H1 (cell line): ENCODE results near the gene PCYT1B. TPM values are rescaled to one million over a fixed set of nuclear protein-coding genes. Genes with fewer than 3 reads are reported as not detected.

Source experiments
- CTCF ChIA-PET: fragments of 300-600 bp; sonication (Branson Sonifier 250); formaldehyde crosslinking; loops from one replicate; lab custom pipeline; 2021; ENCODE audit not compliant: partially characterized antibody; lab: Charles Lee
- POLR2A ChIA-PET: fragments of 300-600 bp; sonication (Branson Sonifier 250); formaldehyde crosslinking; loops from one replicate; lab custom pipeline; 2021; ENCODE audit warnings: inconsistent platforms; ENCODE audit not compliant: partially characterized antibody; lab: Charles Lee
- DNase-seq, 2 experiments: peaks; one replicate each; pipeline versions ENCODE4 v3.0.0 to v3.0.0-alpha.2; 2010 to 2022; ENCODE audit warnings: low spot score in 2 of 2, low read depth in 1 of 2, mixed read lengths in 1 of 2
- FAIRE-seq: peaks from 2 replicates; lab custom pipeline; 2011; peaks lifted over from hg19 to GRCh38; lab: Jason Lieb, UNC
- H2AFZ ChIP-seq: 2 replicates; pipeline ENCODE4 v1.8.1; 2012; ENCODE audit warnings: low read length, inconsistent platforms
- H2AK5ac ChIP-seq: 2 replicates; pipeline ENCODE4 v1.6.1; 2013; ENCODE audit warnings: low read depth, low read length
- H2BK120ac ChIP-seq: replicated peaks from 2 replicates; pipeline ENCODE3; 2013; ENCODE audit warnings: low read depth, low read length, inconsistent platforms
- H2BK12ac ChIP-seq: 2 replicates; pipeline ENCODE4 v1.6.1; 2013; ENCODE audit warnings: low read depth, low read length
- H2BK15ac ChIP-seq: 2 replicates; pipeline ENCODE4 v1.6.1; 2013; ENCODE audit warnings: low read length
- H2BK20ac ChIP-seq: 2 replicates; pipeline ENCODE4 v1.6.1; 2013; ENCODE audit warnings: low read length
- H2BK5ac ChIP-seq: 2 replicates; pipeline ENCODE4 v1.6.1; 2013; ENCODE audit warnings: low read depth, low read length
- H3K14ac ChIP-seq: 2 replicates; pipeline ENCODE4 v1.6.1; 2013; ENCODE audit warnings: inconsistent platforms; ENCODE audit not compliant: insufficient read length
- H3K18ac ChIP-seq: 2 replicates; pipeline ENCODE4 v1.6.1; 2013; ENCODE audit warnings: low read length; ENCODE audit errors: extremely low read depth
- H3K23ac ChIP-seq: 2 replicates; pipeline ENCODE4 v1.6.1; 2013; ENCODE audit warnings: inconsistent platforms; ENCODE audit not compliant: insufficient read length
- H3K23me2 ChIP-seq: 2 replicates; pipeline ENCODE4 v1.6.1; 2013; ENCODE audit warnings: low read depth, low read length
- H3K27ac ChIP-seq: 2 replicates; pipeline ENCODE4 v1.6.1; 2011; ENCODE audit warnings: low read depth, low read length, inconsistent platforms
- H3K27me3 ChIP-seq, 4 experiments: replicated peaks in 1 of 4; 1 replicate in 1 of 4; 2 replicates in 3 of 4; pipeline versions ENCODE4 v1.6.1 to v1.8.1; 2011 to 2013; ENCODE audit warnings: low read length in 3 of 4, mild to moderate bottlenecking in 3 of 4, inconsistent platforms in 2 of 4, mixed read lengths in 2 of 4, moderate library complexity in 1 of 4; ENCODE audit not compliant: control insufficient read depth in 3 of 4, insufficient read depth in 3 of 4; ENCODE audit errors: extremely low read depth in 1 of 4
- H3K36me3 ChIP-seq, 4 experiments: 2 replicates each; pipeline versions ENCODE4 v1.6.1 to v1.8.1; 2011 to 2013; ENCODE audit warnings: mild to moderate bottlenecking in 4 of 4, low read length in 3 of 4, moderate library complexity in 2 of 4, control low read depth in 1 of 4, inconsistent platforms in 1 of 4; ENCODE audit not compliant: insufficient read depth in 4 of 4, control insufficient read depth in 2 of 4
- H3K4ac ChIP-seq: replicated peaks from 2 replicates; pipeline ENCODE3; 2013; ENCODE audit warnings: low read length, low read depth, mixed read lengths, inconsistent platforms; ENCODE audit not compliant: insufficient read length
- H3K4me1 ChIP-seq, 4 experiments: replicated peaks in 1 of 4; 1 replicate in 1 of 4; 2 replicates in 3 of 4; pipeline versions ENCODE4 v1.6.1 to v1.8.1; 2011 to 2013; ENCODE audit warnings: low read length in 3 of 4, inconsistent platforms in 2 of 4, mixed read lengths in 1 of 4; ENCODE audit not compliant: insufficient read depth in 4 of 4, control insufficient read depth in 3 of 4
- H3K4me2 ChIP-seq, 2 experiments: 2 replicates each; pipeline versions ENCODE4 v1.6.1 to v1.8.1; 2011 to 2013; ENCODE audit warnings: low read depth in 2 of 2, low read length in 2 of 2, control low read depth in 1 of 2, inconsistent platforms in 1 of 2, mild to moderate bottlenecking in 1 of 2; ENCODE audit not compliant: insufficient read depth in 1 of 2
- H3K4me3 ChIP-seq, 4 experiments: fragments of 200-600, 300-600 bp in 1 of 4; sonication (generic), shearing (Covaris generic), sonication (Bioruptor Twin) in 1 of 4; 2 replicates each; pipeline versions ENCODE4 v1.5.1 to v1.8.1; 2011 to 2016; ENCODE audit warnings: low read length in 4 of 4, low read depth in 3 of 4, control low read depth in 2 of 4, inconsistent platforms in 2 of 4, mild to moderate bottlenecking in 2 of 4, mixed read lengths in 1 of 4, moderate library complexity in 1 of 4; ENCODE audit not compliant: insufficient read depth in 2 of 4; ENCODE audit errors: extremely low read depth in 1 of 4
- H3K56ac ChIP-seq: replicated peaks from 2 replicates; pipeline ENCODE3; 2013; ENCODE audit warnings: low read depth, mild to moderate bottlenecking, mixed read lengths, low read length, inconsistent platforms; ENCODE audit not compliant: insufficient read length
- H3K79me1 ChIP-seq: 2 replicates; pipeline ENCODE4 v1.6.1; 2013; ENCODE audit warnings: low read depth, low read length, control low read depth
- H3K79me2 ChIP-seq, 2 experiments: 2 replicates each; pipeline versions ENCODE4 v1.6.1 to v1.8.1; 2012 to 2013; ENCODE audit warnings: low read length in 2 of 2, mild to moderate bottlenecking in 2 of 2, inconsistent platforms in 1 of 2; ENCODE audit not compliant: insufficient read depth in 2 of 2, control insufficient read depth in 1 of 2
- H3K9ac ChIP-seq, 4 experiments: replicated peaks in 1 of 4; 1 replicate in 1 of 4; 2 replicates in 3 of 4; pipeline versions ENCODE4 v1.6.1 to v1.8.1; 2011 to 2013; ENCODE audit warnings: low read depth in 3 of 4, low read length in 3 of 4, control low read depth in 2 of 4, mild to moderate bottlenecking in 2 of 4, moderate library complexity in 2 of 4, inconsistent platforms in 1 of 4; ENCODE audit errors: extremely low read depth in 1 of 4
- H3K9me3 ChIP-seq, 2 experiments: 2 replicates each; pipeline versions ENCODE4 v1.6.1 to v1.8.1; 2012 to 2013; ENCODE audit warnings: mild to moderate bottlenecking in 2 of 2, moderate library complexity in 2 of 2, control low read depth in 1 of 2, inconsistent platforms in 1 of 2, low read depth in 1 of 2, low read length in 1 of 2, mixed read lengths in 1 of 2; ENCODE audit not compliant: insufficient read depth in 2 of 2
- H4K20me1 ChIP-seq, 2 experiments: replicated peaks in 1 of 2; 2 replicates each; pipeline versions ENCODE3 to v1.8.1; 2011 to 2013; ENCODE audit warnings: inconsistent platforms in 2 of 2, low read length in 2 of 2, mild to moderate bottlenecking in 1 of 2; ENCODE audit not compliant: insufficient read depth in 2 of 2, control insufficient read depth in 1 of 2
- H4K5ac ChIP-seq: 2 replicates; pipeline ENCODE4 v1.6.1; 2013; ENCODE audit warnings: low read length, low read depth, mixed read lengths, inconsistent platforms; ENCODE audit not compliant: insufficient read length
- H4K8ac ChIP-seq: 2 replicates; pipeline ENCODE4 v1.8.0; 2013; ENCODE audit warnings: mild to moderate bottlenecking, moderate library complexity, low read length, inconsistent platforms; ENCODE audit not compliant: insufficient read depth; ENCODE audit errors: extremely low read depth
- H4K91ac ChIP-seq: replicated peaks from 2 replicates; pipeline ENCODE3; 2013; ENCODE audit warnings: low read length, mixed read lengths, inconsistent platforms; ENCODE audit not compliant: insufficient read length
- BRCA1 ChIP-seq: IDR thresholded peaks from 2 replicates; pipeline ENCODE4 v1.6.1; 2012; ENCODE audit warnings: low read depth, low read length, improper control_type of control experiment
- CBX5 ChIP-seq: fragments of 300-800, 300-1000 bp; sonication (generic); IDR thresholded peaks from 2 replicates; pipeline ENCODE4 v1.7.1; 2016; ENCODE audit warnings: antibody characterized with exemption, low read length, low read depth
- CHD2 ChIP-seq: IDR thresholded peaks from 2 replicates; pipeline ENCODE4 v1.6.1; 2012; ENCODE audit warnings: low read length, improper control_type of control experiment
- CTCF ChIP-seq, 3 experiments: IDR thresholded peaks; 1 replicate in 2 of 3; 2 replicates in 1 of 3; pipeline versions ENCODE4 v1.5.1 to v1.6.1; 2011; ENCODE audit warnings: low read length in 3 of 3, mild to moderate bottlenecking in 3 of 3, inconsistent platforms in 2 of 3, low read depth in 1 of 3, moderate library complexity in 1 of 3; ENCODE audit not compliant: insufficient read depth in 1 of 3; ENCODE audit errors: control extremely low read depth in 1 of 3
- GTF2F1 ChIP-seq: IDR thresholded peaks from 2 replicates; pipeline ENCODE4 v1.6.1; 2012; ENCODE audit warnings: low read depth, low read length, improper control_type of control experiment, borderline replicate concordance
- MAFK ChIP-seq: IDR thresholded peaks from 2 replicates; pipeline ENCODE4 v1.6.1; 2012; ENCODE audit warnings: low read depth, mild to moderate bottlenecking, improper control_type of control experiment, low read length
- POU5F1 ChIP-seq: IDR thresholded peaks from 2 replicates; pipeline ENCODE4 v1.6.1; 2011; ENCODE audit warnings: low read depth, mild to moderate bottlenecking, low read length, moderate library complexity
- RXRA ChIP-seq: IDR thresholded peaks from 2 replicates; pipeline ENCODE4 v1.6.1; 2011; ENCODE audit warnings: low read depth, mild to moderate bottlenecking, low read length, moderate library complexity; ENCODE audit not compliant: insufficient read depth
- SAP30 ChIP-seq: fragments of 300-600 bp; sonication (generic); IDR thresholded peaks from 2 replicates; pipeline ENCODE4 v1.7.1; 2012; ENCODE audit warnings: low read length, moderate library complexity, mild to moderate bottlenecking, inconsistent platforms; ENCODE audit not compliant: insufficient read depth, insufficient replicate concordance
- SIX5 ChIP-seq: IDR thresholded peaks from 2 replicates; pipeline ENCODE4 v1.6.1; 2011; ENCODE audit warnings: mild to moderate bottlenecking, low read depth, low read length
- SP1 ChIP-seq: IDR thresholded peaks from 2 replicates; pipeline ENCODE4 v1.6.1; 2011; ENCODE audit warnings: low read depth, low read length
- WGBS, 2 experiments: shearing (Covaris generic) in 1 of 2; methylation state at CpG; one replicate each; pipeline versions ENCODE4 v1.1.6 to v1.1.7; 2013 to 2015; ENCODE audit warnings: low lambda C conversion rate in 2 of 2, mixed read lengths in 2 of 2, inconsistent platforms in 1 of 2, low coverage in 1 of 2, missing lambda C conversion rate in 1 of 2; ENCODE audit not compliant: insufficient replicate concordance in 2 of 2, insufficient coverage in 1 of 2, insufficient read length in 1 of 2; ENCODE audit errors: extremely low coverage in 1 of 2, missing lambda C conversion rate in 1 of 2; 5-methylcytosine and 5-hydroxymethylcytosine counted together
- polyA plus RNA-seq, 7 experiments: library from polyadenylated mRNA; depleted of rRNA in 3 of 7; stranded (reverse) in 5 of 7; unstranded in 2 of 7; fragments of >200 nt in 5 of 7; fragments of 200-250 nt in 2 of 7; gene quantifications; 1 replicate in 5 of 7; 2 replicates in 1 of 7; 4 replicates in 1 of 7; pipeline versions ENCODE4 v1.2.1 to v1.2.3, GENCODE V29; 2011 to 2013; ENCODE audit warnings: missing spikeins in 2 of 7, mixed read lengths in 2 of 7
- total RNA-seq: library from RNA; stranded (reverse); fragmentation: NEBNext Ultra II Directional; extraction: Animal tissue kit (Norgen Biotek cat#: 25700); gene quantifications from 2 replicates; pipeline ENCODE4 v1.2.1, GENCODE V29; 2021

The PCYT1B gene
- total and polyA plus RNA-seq, 2 of the 8 experiments (the other 6 are each of a cell fraction or from before 2014, with no cell fraction given): 17.9 to 30.6 TPM

GRCh38 chrX:24673424-24673823 lies 26.3 kb upstream of the PCYT1B start:
- H3K27me3 ChIP-seq: no peaks in the 10 kb centered on the region
- H3K23ac ChIP-seq: no peak overlapping the region
- no peak overlapping the region for H3K27ac ChIP-seq
- no peak overlapping the region for H2AK5ac ChIP-seq
- H3K4me1 ChIP-seq: peaks cover 0 to 10% (median 3%) of the 10 kb centered on the region in 4 experiments; a peak in 4 of 7 replicates
- DNase-seq: no peak
- 49% methylated on average over 2 of the region's 2 CpGs; no CpG with 5 or more reads in 1 of the 2 experiments for WGBS, 2 experiments
- TF ChIP-seq GTF2F1: no peak
- no peak for TF ChIP-seq CHD2
- no peak for TF ChIP-seq CTCF (IDR thresholded peaks at IDR 0.05; ENCODE audit: control extremely low read depth in 1 of 3, insufficient read depth in 1 of 3, low read depth in 1 of 3, low read length in 3 of 3)
- no peak for TF ChIP-seq POU5F1
- TF ChIP-seq SIX5: no peak
- TF ChIP-seq RXRA: no peak
- no peak for TF ChIP-seq BRCA1
- no peak for TF ChIP-seq MAFK
- no peak for TF ChIP-seq SAP30
- no peak for TF ChIP-seq CBX5
- TF ChIP-seq SP1: no peak
- TF ChIP-seq, all 59 proteins: peak for 0
- H2BK12ac ChIP-seq: no peak overlapping the region
- H3K36me3 ChIP-seq: no peaks in the 10 kb centered on the region
- POLR2A ChIA-PET: interaction anchor here (2.2 kb wide), 1 partner anchor 27 kb away, joined by 5 read pairs; the partner anchor contains the start of gene PCYT1B
- H2AFZ ChIP-seq: no peak overlapping the region
- H3K14ac ChIP-seq: no peak overlapping the region
- FAIRE-seq: no peak
- H3K9me3 ChIP-seq: no peaks in the 10 kb centered on the region
- no peak overlapping the region; the same call in 1 of the 2 replicates for H3K18ac ChIP-seq
- peak overlapping the region; percentile 62 for H4K5ac ChIP-seq
- H3K23me2 ChIP-seq: no peaks in the 10 kb centered on the region
- no peak overlapping the region for H3K4me3 ChIP-seq
- no peak overlapping the region for H4K91ac ChIP-seq
- H3K79me2 ChIP-seq: no peaks in the 10 kb centered on the region
- H4K20me1 ChIP-seq: no peaks in the 10 kb centered on the region
- H2BK120ac ChIP-seq: no peak overlapping the region
- no peak overlapping the region for H3K9ac ChIP-seq
- H2BK20ac ChIP-seq: no peak overlapping the region
- H2BK15ac ChIP-seq: no peak overlapping the region
- no peaks in the 10 kb centered on the region for H3K79me1 ChIP-seq
- H3K4ac ChIP-seq: no peak overlapping the region
- CTCF ChIA-PET: interaction anchor here (0.9 to 1.5 kb wide), 3 partner anchors 23 to 53 kb away, joined by 3 to 4 read pairs (median 3); no protein-coding TSS in a partner anchor
- no peak overlapping the region for H3K56ac ChIP-seq
- no peak overlapping the region for H3K4me2 ChIP-seq
- H4K8ac ChIP-seq: no peak overlapping the region
- H2BK5ac ChIP-seq: no peak overlapping the region
